GM23338 (cell line): Measurements from ENCODE around the gene SLC9A9. TPM values are rescaled to one million over a fixed set of nuclear protein-coding genes. Genes with fewer than 3 reads are reported as not detected.
A peak's percentile ranks its signal among the peaks of the same experiment; 100 is the strongest.

Source experiments
- ATAC-seq: fragments of 200-7000 bp; cut with Tn5 transposase; 3 replicates; pipeline ENCODE4 v1.9.1; 2020
- DNase-seq: peaks from one replicate; pipeline ENCODE4 v3.0.0-alpha.2; 2015; ENCODE audit warnings: low spot score
- H2AFZ ChIP-seq: fragments of 200-600 bp; sonication (generic); 2 replicates; pipeline ENCODE4 v1.8.0; 2016; ENCODE audit warnings: antibody characterized with exemption, mild to moderate bottlenecking, moderate library complexity
- H3F3A ChIP-seq: fragments of 200-600 bp; sonication (generic); replicated peaks from 2 replicates; pipeline ENCODE4 v1.8.0; 2017; ENCODE audit warnings: antibody characterized with exemption, mixed run types, low read depth
- H3K27ac ChIP-seq: fragments of 200-600 bp; sonication (generic); 2 replicates; pipeline ENCODE4 v1.6.1; 2016; ENCODE audit warnings: low read depth
- H3K27me3 ChIP-seq: fragments of 200-600 bp; sonication (generic); 2 replicates; pipeline ENCODE4 v1.8.0; 2016; ENCODE audit warnings: mild to moderate bottlenecking, mixed run types, moderate library complexity; ENCODE audit not compliant: insufficient read depth
- H3K36me3 ChIP-seq: fragments of 200-600 bp; sonication (generic); 2 replicates; pipeline ENCODE4 v1.8.0; 2016; ENCODE audit warnings: mild to moderate bottlenecking; ENCODE audit not compliant: insufficient read depth
- H3K4me1 ChIP-seq: fragments of 200-600 bp; sonication (generic); 2 replicates; pipeline ENCODE4 v1.8.0; 2016; ENCODE audit warnings: mild to moderate bottlenecking, moderate library complexity; ENCODE audit not compliant: insufficient read depth
- H3K4me2 ChIP-seq: fragments of 200-600 bp; sonication (generic); 2 replicates; pipeline ENCODE4 v1.7.1; 2017; ENCODE audit warnings: mixed run types
- H3K4me3 ChIP-seq: fragments of 200-600 bp; sonication (generic); 2 replicates; pipeline ENCODE4 v1.6.1; 2016; ENCODE audit warnings: mixed run types
- H3K79me2 ChIP-seq: fragments of 200-600 bp; sonication (generic); replicated peaks from 2 replicates; pipeline ENCODE4 v1.8.0; 2017; ENCODE audit warnings: mild to moderate bottlenecking; ENCODE audit not compliant: insufficient read depth
- H3K9me2 ChIP-seq: fragments of 200-600 bp; sonication (generic); 2 replicates; pipeline ENCODE4 v1.8.0; 2017; ENCODE audit not compliant: insufficient read depth
- H4K20me1 ChIP-seq: fragments of 200-600 bp; sonication (generic); replicated peaks from 2 replicates; pipeline ENCODE4 v1.8.0; 2017; ENCODE audit warnings: mild to moderate bottlenecking; ENCODE audit not compliant: insufficient read depth
- H3K27ac Mint-ChIP-seq: 2 replicates; pipeline ENCODE4 v1.8.0; 2020; ENCODE audit warnings: inconsistent platforms, mild to moderate bottlenecking, moderate library complexity, mixed read lengths
- H3K27me3 Mint-ChIP-seq: 3 replicates; pipeline ENCODE4 v1.8.0; 2022; ENCODE audit warnings: low read depth, mild to moderate bottlenecking, moderate library complexity, mixed read lengths, inconsistent platforms; ENCODE audit not compliant: insufficient read depth, poor library complexity
- H3K36me3 Mint-ChIP-seq: 3 replicates; pipeline ENCODE4 v1.8.0; 2021; ENCODE audit warnings: low read depth, mild to moderate bottlenecking, inconsistent platforms, moderate library complexity, mixed read lengths
- H3K4me1 Mint-ChIP-seq: 3 replicates; pipeline ENCODE4 v1.8.0; 2020; ENCODE audit warnings: mild to moderate bottlenecking, inconsistent platforms, mixed read lengths
- H3K4me3 Mint-ChIP-seq: 3 replicates; pipeline ENCODE4 v1.8.0; 2021; ENCODE audit warnings: moderate library complexity, mild to moderate bottlenecking, inconsistent platforms, mixed read lengths
- H3K9me3 Mint-ChIP-seq: 3 replicates; pipeline ENCODE4 v1.8.0; 2020; ENCODE audit warnings: moderate library complexity, mild to moderate bottlenecking, inconsistent platforms, mixed read lengths
- STAT1 ChIP-seq: IDR thresholded peaks from one replicate; pipeline ENCODE4 v1.6.1; 2016; ENCODE audit warnings: antibody characterized with exemption; ENCODE audit not compliant: unreplicated experiment
- polyA plus RNA-seq: library from polyadenylated mRNA; unstranded; fragments of >200 nt; fragmentation: Nextera tagmentation; extraction: Ambion mirVana; gene quantifications from 2 replicates; pipeline ENCODE4 v1.2.1, GENCODE V29; 2016
- total RNA-seq: library from RNA; depleted of rRNA; stranded (reverse); fragments of >200 nt; shearing (Covaris generic); gene quantifications from 2 replicates; pipeline ENCODE4 v1.2.3, GENCODE V29; 2014
- TF ChIP-seq, protein P1 (sequence below): fragments of 250-450 bp; sonication (Bioruptor Pico); IDR thresholded peaks from 2 replicates; pipeline ENCODE4 v1.5.0; 2020; ENCODE audit warnings: mild to moderate bottlenecking, moderate library complexity
- TF ChIP-seq, protein P2 (sequence below): IDR thresholded peaks from 2 replicates; pipeline ENCODE4 v1.6.1; 2016; ENCODE audit warnings: antibody characterized with exemption
- TF ChIP-seq, protein P3 (sequence below): IDR thresholded peaks from one replicate; pipeline ENCODE4 v1.6.1; 2018; ENCODE audit warnings: antibody characterized with exemption; ENCODE audit not compliant: unreplicated experiment

Gene SLC9A9
- total and polyA plus RNA-seq, 2 experiments from 2014 or later, result 1.3 to 1.6 TPM

DNA sequence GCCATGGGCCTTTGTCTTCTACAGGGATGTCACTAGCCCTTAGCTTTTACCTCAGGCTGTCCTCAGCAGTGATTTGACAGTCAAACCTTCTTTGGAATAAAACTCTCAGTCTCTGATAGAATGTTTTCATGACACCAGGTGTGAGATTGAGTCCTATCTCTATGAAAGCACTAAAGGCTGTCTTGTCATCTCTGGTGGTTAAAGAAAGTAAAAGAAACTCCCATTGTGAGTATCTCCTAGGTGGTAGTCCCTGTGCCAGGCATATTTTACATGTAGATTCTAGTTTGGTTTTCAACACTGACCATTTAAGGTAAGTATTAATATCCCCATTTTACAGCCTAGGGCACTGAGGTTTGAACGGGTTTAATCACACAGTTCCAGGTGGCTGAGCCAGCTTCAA lies 368.5 kb downstream of the SLC9A9 start (continued):
- TF ChIP-seq, protein P1, sequence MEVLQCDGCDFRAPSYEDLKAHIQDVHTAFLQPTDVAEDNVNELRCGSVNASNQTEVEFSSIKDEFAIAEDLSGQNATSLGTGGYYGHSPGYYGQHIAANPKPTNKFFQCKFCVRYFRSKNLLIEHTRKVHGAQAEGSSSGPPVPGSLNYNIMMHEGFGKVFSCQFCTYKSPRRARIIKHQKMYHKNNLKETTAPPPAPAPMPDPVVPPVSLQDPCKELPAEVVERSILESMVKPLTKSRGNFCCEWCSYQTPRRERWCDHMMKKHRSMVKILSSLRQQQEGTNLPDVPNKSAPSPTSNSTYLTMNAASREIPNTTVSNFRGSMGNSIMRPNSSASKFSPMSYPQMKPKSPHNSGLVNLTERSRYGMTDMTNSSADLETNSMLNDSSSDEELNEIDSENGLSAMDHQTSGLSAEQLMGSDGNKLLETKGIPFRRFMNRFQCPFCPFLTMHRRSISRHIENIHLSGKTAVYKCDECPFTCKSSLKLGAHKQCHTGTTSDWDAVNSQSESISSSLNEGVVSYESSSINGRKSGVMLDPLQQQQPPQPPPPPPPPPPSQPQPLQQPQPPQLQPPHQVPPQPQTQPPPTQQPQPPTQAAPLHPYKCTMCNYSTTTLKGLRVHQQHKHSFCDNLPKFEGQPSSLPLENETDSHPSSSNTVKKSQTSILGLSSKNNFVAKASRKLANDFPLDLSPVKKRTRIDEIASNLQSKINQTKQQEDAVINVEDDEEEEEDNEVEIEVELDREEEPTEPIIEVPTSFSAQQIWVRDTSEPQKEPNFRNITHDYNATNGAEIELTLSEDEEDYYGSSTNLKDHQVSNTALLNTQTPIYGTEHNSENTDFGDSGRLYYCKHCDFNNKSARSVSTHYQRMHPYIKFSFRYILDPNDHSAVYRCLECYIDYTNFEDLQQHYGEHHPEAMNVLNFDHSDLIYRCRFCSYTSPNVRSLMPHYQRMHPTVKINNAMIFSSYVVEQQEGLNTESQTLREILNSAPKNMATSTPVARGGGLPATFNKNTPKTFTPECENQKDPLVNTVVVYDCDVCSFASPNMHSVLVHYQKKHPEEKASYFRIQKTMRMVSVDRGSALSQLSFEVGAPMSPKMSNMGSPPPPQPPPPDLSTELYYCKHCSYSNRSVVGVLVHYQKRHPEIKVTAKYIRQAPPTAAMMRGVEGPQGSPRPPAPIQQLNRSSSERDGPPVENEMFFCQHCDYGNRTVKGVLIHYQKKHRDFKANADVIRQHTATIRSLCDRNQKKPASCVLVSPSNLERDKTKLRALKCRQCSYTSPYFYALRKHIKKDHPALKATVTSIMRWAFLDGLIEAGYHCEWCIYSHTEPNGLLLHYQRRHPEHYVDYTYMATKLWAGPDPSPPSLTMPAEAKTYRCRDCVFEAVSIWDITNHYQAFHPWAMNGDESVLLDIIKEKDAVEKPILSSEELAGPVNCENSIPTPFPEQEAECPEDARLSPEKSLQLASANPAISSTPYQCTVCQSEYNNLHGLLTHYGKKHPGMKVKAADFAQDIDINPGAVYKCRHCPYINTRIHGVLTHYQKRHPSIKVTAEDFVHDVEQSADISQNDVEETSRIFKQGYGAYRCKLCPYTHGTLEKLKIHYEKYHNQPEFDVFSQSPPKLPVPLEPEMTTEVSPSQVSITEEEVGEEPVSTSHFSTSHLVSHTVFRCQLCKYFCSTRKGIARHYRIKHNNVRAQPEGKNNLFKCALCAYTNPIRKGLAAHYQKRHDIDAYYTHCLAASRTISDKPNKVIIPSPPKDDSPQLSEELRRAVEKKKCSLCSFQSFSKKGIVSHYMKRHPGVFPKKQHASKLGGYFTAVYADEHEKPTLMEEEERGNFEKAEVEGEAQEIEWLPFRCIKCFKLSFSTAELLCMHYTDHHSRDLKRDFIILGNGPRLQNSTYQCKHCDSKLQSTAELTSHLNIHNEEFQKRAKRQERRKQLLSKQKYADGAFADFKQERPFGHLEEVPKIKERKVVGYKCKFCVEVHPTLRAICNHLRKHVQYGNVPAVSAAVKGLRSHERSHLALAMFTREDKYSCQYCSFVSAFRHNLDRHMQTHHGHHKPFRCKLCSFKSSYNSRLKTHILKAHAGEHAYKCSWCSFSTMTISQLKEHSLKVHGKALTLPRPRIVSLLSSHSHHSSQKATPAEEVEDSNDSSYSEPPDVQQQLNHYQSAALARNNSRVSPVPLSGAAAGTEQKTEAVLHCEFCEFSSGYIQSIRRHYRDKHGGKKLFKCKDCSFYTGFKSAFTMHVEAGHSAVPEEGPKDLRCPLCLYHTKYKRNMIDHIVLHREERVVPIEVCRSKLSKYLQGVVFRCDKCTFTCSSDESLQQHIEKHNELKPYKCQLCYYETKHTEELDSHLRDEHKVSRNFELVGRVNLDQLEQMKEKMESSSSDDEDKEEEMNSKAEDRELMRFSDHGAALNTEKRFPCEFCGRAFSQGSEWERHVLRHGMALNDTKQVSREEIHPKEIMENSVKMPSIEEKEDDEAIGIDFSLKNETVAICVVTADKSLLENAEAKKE (CRISPR knock-in tag), result no peak

DNA sequence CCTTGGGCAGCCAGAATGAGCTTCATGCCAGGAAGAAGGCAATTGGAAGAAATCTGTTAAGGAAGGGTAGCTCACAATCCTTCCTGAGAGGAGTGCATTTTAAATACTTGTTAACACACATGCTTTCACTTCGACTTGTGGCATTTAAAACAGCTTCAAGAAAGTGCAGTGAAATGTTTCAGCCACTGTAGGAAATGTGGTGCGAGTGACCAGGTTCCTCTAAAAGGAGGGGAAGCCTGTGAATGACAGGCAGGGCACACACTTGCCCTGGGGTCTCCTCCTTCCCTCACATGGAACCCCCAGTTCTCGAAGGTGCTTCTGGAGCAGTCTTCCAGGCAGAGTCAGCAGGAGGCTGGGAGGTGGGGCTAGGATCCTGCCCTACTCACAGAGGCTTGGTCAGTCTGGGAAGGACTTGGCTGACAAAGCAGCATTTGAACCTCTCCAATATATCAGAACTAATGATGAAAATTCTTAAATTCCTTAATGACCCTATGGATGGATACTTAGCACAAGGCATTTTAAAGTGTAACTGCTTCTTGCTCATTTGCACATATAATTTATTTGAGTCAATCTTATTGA lies 370.1 kb downstream of the SLC9A9 start:
- Mint-ChIP-seq H3K4me1 (peaks cover 12% of the 10 kb centered on the region), H3K9me3 (no peaks in the 10 kb centered on the region), H3K4me3 (no peak overlapping the region), H3K36me3 (no peaks in the 10 kb centered on the region), H3K27me3 (peaks cover 2% of the 10 kb centered on the region), H3K27ac (peak overlapping the region; percentile 28; the same call in 1 of the 2 replicates)
- ATAC-seq (peak; percentile 63), DNase-seq (peak; percentile 27)
- Histone ChIP-seq H3K4me2 (0 out of 2 replicates have a peak overlapping the region, but pooled peaks have one; percentile 38), H3F3A (no peaks in the 10 kb centered on the region), H3K79me2 (no peaks in the 10 kb centered on the region), H3K4me3 (no peak overlapping the region), H2AFZ (peak overlapping the region; percentile 97; the same call in 1 of the 2 replicates), H3K27me3 (no peaks in the 10 kb centered on the region), H3K9me2 (peaks cover 10% of the 10 kb centered on the region), H3K4me1 (peaks cover 9% of the 10 kb centered on the region), H3K27ac (no peak overlapping the region), H4K20me1 (no peaks in the 10 kb centered on the region), H3K36me3 (no peaks in the 10 kb centered on the region)
- TF ChIP-seq, protein P2, sequence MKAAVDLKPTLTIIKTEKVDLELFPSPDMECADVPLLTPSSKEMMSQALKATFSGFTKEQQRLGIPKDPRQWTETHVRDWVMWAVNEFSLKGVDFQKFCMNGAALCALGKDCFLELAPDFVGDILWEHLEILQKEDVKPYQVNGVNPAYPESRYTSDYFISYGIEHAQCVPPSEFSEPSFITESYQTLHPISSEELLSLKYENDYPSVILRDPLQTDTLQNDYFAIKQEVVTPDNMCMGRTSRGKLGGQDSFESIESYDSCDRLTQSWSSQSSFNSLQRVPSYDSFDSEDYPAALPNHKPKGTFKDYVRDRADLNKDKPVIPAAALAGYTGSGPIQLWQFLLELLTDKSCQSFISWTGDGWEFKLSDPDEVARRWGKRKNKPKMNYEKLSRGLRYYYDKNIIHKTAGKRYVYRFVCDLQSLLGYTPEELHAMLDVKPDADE, result no peak
- TF ChIP-seq, protein P3, sequence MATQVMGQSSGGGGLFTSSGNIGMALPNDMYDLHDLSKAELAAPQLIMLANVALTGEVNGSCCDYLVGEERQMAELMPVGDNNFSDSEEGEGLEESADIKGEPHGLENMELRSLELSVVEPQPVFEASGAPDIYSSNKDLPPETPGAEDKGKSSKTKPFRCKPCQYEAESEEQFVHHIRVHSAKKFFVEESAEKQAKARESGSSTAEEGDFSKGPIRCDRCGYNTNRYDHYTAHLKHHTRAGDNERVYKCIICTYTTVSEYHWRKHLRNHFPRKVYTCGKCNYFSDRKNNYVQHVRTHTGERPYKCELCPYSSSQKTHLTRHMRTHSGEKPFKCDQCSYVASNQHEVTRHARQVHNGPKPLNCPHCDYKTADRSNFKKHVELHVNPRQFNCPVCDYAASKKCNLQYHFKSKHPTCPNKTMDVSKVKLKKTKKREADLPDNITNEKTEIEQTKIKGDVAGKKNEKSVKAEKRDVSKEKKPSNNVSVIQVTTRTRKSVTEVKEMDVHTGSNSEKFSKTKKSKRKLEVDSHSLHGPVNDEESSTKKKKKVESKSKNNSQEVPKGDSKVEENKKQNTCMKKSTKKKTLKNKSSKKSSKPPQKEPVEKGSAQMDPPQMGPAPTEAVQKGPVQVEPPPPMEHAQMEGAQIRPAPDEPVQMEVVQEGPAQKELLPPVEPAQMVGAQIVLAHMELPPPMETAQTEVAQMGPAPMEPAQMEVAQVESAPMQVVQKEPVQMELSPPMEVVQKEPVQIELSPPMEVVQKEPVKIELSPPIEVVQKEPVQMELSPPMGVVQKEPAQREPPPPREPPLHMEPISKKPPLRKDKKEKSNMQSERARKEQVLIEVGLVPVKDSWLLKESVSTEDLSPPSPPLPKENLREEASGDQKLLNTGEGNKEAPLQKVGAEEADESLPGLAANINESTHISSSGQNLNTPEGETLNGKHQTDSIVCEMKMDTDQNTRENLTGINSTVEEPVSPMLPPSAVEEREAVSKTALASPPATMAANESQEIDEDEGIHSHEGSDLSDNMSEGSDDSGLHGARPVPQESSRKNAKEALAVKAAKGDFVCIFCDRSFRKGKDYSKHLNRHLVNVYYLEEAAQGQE, result no peak
- no peak for TF ChIP-seq STAT1
